Transverse colon (tissue), 4 donors: ENCODE measurements around the gene ZDHHC13. TPM values are rescaled to one million over a fixed set of nuclear protein-coding genes. Genes with fewer than 3 reads are reported as not detected.

ENCODE experiments used
- DNase-seq: peaks from one replicate; pipeline ENCODE4 v3.0.0-alpha.2; 2019
- H3K27ac ChIP-seq, 4 donors: fragments of 200-600 bp; sonication (generic); 2 replicates each; pipeline ENCODE4 v1.5.1; 2016 to 2018; ENCODE audit warnings: inconsistent platforms in 4 of 4
- H3K27me3 ChIP-seq: fragments of 200-600 bp; sonication (generic); 2 replicates; pipeline ENCODE4 v1.5.1; 2017; ENCODE audit warnings: inconsistent platforms
- H3K36me3 ChIP-seq, 4 donors: fragments of 200-600 bp; sonication (generic); 2 replicates each; pipeline ENCODE4 v1.5.1; 2017 to 2019; ENCODE audit warnings: inconsistent platforms in 4 of 4
- H3K4me1 ChIP-seq, 4 donors: fragments of 200-600 bp; sonication (generic); 2 replicates each; pipeline ENCODE4 v1.5.1; 2017 to 2020; ENCODE audit warnings: inconsistent platforms in 4 of 4
- H3K4me3 ChIP-seq, 4 donors: fragments of 200-600 bp; sonication (generic); 1 replicate in 1 of 4; 2 replicates in 3 of 4; pipeline versions ENCODE4 v1.5.1 to v1.6.1; 2017 to 2019; ENCODE audit warnings: inconsistent platforms in 4 of 4
- H3K9me3 ChIP-seq, 2 donors: fragments of 200-600 bp; sonication (generic); 2 replicates each; pipeline ENCODE4 v1.5.1; 2017 to 2019; ENCODE audit warnings: inconsistent platforms in 2 of 2
- CTCF ChIP-seq, 5 experiments: fragments of 200-600 bp in 3 of 5; fragments of 450-650 bp in 2 of 5; sonication (generic) in 3 of 5; IDR thresholded peaks; 1 replicate in 2 of 5; 2 replicates in 3 of 5; pipeline ENCODE4 v1.5.1; 2016 to 2017; ENCODE audit warnings: antibody characterized with exemption in 5 of 5, inconsistent platforms in 3 of 5, mild to moderate bottlenecking in 2 of 5, moderate library complexity in 1 of 5
- EP300 ChIP-seq: sonication (generic); formaldehyde crosslinking; IDR thresholded peaks from one replicate; pipeline ENCODE4 v1.6.1; 2017; ENCODE audit warnings: antibody characterized with exemption, low read depth
- POLR2A ChIP-seq: fragments of 450-650 bp; IDR thresholded peaks from one replicate; pipeline ENCODE4 v1.6.1; 2016; ENCODE audit warnings: antibody characterized with exemption, mild to moderate bottlenecking, moderate library complexity
- POLR2AphosphoS5 ChIP-seq, 3 donors: sonication (generic); formaldehyde crosslinking; IDR thresholded peaks; one replicate each; pipeline ENCODE4 v1.6.1; 2016; ENCODE audit warnings: antibody characterized with exemption in 3 of 3
- whole genome bisulfite sequencing, 2 donors: methylation state at CpG; one replicate each; pipeline ENCODE4 v1.1.5; 2018; ENCODE audit warnings: low coverage in 1 of 2; 5-methylcytosine and 5-hydroxymethylcytosine counted together
- in situ Hi-C, 4 donors: fragments of 200-750 bp; cut with MboI; loops; one replicate each; pipeline versions ENCODE4 v1.15.0 to v1.15.1; 2017; ENCODE audit warnings: low sequenced_read_pairs in 3 of 4, low pct_ligation_motif_present in 1 of 4, low pct_unique_long_range_greater_than_20kb in 1 of 4
- intact Hi-C: fragments of 100-400 bp; cut with DNase I; formaldehyde crosslinking; loops from one replicate; pipeline ENCODE4 v1.15.1; 2023; ENCODE audit warnings: low total_unique reads
- total RNA-seq, 4 donors: library from RNA; depleted of rRNA; stranded (reverse); fragments of >200 nt; gene quantifications; one replicate each; pipeline ENCODE4 v1.1.0, GENCODE V29; 2016

The ZDHHC13 gene
- total RNA-seq, 4 donors from 2014 or later, result 16.1 to 33.3 (median 28.3) TPM

DNA sequence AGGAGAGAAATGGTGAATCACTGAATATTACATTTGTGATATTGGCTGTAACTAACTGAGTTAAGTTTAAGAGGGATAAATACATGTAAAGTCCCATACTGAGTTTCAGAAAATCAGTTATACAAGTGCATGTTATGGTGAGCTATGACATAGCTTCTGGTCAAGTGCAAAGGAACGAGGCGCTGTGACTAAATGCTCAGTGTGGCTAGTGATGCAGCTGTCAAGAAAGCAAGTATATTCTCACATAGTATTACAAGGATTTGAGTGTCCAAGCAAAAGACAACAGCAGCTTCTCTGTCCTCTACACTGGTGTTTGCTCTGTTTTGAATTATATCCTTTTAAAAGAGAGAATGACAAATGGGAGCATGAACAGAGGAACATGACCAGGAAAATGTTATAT, 44.7 kb downstream of the ZDHHC13 start:
- H3K9me3 ChIP-seq, result no peaks in the 10 kb centered on the region
- no peak for DNase-seq
- H3K27ac ChIP-seq, result no peak overlapping the region
- no peaks in the 10 kb centered on the region for H3K27me3 ChIP-seq
- TF ChIP-seq CTCF (IDR thresholded peaks at IDR 0.05) (no peak), EP300 (no peak), POLR2AphosphoS5 (IDR thresholded peaks at IDR 0.05) (no peak), POLR2A (no peak)
- no peak overlapping the region for H3K4me3 ChIP-seq
- 91 to 95% methylated on average over 2 of the region's 2 CpGs for WGBS, 2 donors
- peaks cover 0 to 13% (median 6%) of the 10 kb centered on the region in 4 donors for H3K36me3 ChIP-seq
- intact Hi-C loops (no loop called here), in situ Hi-C loops (no loop called here)
- no peaks in the 10 kb centered on the region for H3K4me1 ChIP-seq

- in situ Hi-C loops, result no loop called here
- peaks cover 0 to 25% (median 7%) of the 10 kb centered on the region in 4 donors for H3K36me3 ChIP-seq
- TF ChIP-seq EP300 (no peak), POLR2A (no peak), POLR2AphosphoS5 (IDR thresholded peaks at IDR 0.05) (no peak), CTCF (IDR thresholded peaks at IDR 0.05) (no peak)
- intact Hi-C loops, result no loop called here
- no peaks in the 10 kb centered on the region for H3K4me1 ChIP-seq
- H3K27me3 ChIP-seq, result no peaks in the 10 kb centered on the region
- 93 to 95% methylated on average over 1 of the region's 1 CpG for WGBS, 2 donors
- no peak for DNase-seq
- H3K27ac ChIP-seq, result no peak overlapping the region
- H3K9me3 ChIP-seq, result no peaks in the 10 kb centered on the region
- no peak overlapping the region for H3K4me3 ChIP-seq
Observed at GRCh38 chr11:19162951-19163505, 46.1 kb downstream of the ZDHHC13 start.

DNA sequence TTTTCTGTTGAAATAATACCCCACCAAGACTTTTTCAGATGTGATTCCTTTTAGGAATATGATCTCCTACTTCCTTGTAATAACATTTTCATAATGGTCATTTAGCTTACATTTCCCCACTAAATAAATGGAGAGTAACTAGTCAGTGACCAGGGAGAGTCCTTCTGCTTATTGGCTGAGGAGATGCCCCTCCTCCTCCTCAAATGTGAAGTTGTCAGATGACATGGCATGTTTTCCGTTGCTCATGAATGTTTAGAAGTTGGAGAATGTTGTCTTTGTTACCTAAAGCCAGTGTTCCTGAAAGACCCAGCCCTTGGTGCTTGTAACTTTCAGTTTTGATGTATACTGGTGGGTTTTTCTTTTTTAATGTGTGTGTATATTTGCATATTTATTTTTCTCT, 46.6 kb downstream of the ZDHHC13 start:
- DNase-seq, result no peak
- peaks cover 0 to 26% (median 10%) of the 10 kb centered on the region in 4 donors for H3K36me3 ChIP-seq

DNA sequence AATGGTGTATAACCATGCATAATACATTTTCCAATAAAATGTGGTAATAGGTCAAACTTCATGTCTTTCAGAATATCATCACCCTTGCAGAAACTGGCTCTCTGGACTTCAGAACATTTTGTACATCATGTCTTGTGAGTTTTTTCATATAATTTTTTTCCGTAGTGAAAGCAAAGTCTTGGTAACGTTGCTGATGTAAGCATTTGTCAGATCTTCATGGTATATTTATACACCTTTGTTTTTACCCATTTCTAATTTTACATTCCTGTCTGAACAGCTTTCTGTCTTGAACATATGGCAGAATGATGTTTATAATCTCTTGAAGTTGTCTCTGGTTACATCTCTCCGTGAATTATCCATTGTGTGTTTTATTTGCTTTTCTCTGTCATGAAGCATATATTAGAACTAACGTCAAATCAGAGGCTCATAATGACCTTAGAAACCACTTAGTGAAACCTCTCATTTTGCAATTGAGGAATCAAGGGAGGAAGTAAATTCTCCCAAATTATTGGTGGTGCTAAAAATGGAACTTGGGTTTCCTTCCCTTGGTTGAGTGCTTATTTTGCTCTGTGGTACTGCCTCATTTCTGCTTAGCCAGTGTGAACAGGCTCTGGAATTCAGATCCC, 47.4 kb downstream of the ZDHHC13 start:
- Histone ChIP-seq H3K27ac (no peak overlapping the region), H3K4me1 (no peaks in the 10 kb centered on the region), H3K36me3 (peaks cover 0 to 26% (median 11%) of the 10 kb centered on the region in 4 donors), H3K4me3 (no peak overlapping the region), H3K9me3 (no peaks in the 10 kb centered on the region), H3K27me3 (no peaks in the 10 kb centered on the region)
- WGBS, 2 donors, result 87 to 90% methylated on average over 4 of the region's 4 CpGs
- TF ChIP-seq POLR2AphosphoS5 (IDR thresholded peaks at IDR 0.05) (no peak), CTCF (IDR thresholded peaks at IDR 0.05) (no peak), EP300 (no peak), POLR2A (no peak)
- no peak for DNase-seq
- in situ Hi-C loops (no loop called here), intact Hi-C loops (no loop called here)

More for the DNA sequence above, 46.6 kb downstream of the ZDHHC13 start:
- in situ Hi-C loops (no loop called here), intact Hi-C loops (no loop called here)
- TF ChIP-seq CTCF (IDR thresholded peaks at IDR 0.05) (no peak), POLR2A (no peak), POLR2AphosphoS5 (IDR thresholded peaks at IDR 0.05) (no peak), EP300 (no peak)
- H3K27ac ChIP-seq, result no peak overlapping the region
- no peaks in the 10 kb centered on the region for H3K27me3 ChIP-seq
- 86 to 100% methylated on average over 1 of the region's 1 CpG for WGBS, 2 donors
- H3K4me1 ChIP-seq, result no peaks in the 10 kb centered on the region
- no peak overlapping the region for H3K4me3 ChIP-seq
- H3K9me3 ChIP-seq, result no peaks in the 10 kb centered on the region
